ENCODE results near the gene TRMT112. TPM values are rescaled to one million over a fixed set of nuclear protein-coding genes. Genes with fewer than 3 reads are reported as not detected.

TRMT112 gene
- total and polyA plus RNA-seq, 2 of the 8 experiments (the other 6 are each of a cell fraction or from before 2014, with no cell fraction given), result 300 to 650 TPM

DNA sequence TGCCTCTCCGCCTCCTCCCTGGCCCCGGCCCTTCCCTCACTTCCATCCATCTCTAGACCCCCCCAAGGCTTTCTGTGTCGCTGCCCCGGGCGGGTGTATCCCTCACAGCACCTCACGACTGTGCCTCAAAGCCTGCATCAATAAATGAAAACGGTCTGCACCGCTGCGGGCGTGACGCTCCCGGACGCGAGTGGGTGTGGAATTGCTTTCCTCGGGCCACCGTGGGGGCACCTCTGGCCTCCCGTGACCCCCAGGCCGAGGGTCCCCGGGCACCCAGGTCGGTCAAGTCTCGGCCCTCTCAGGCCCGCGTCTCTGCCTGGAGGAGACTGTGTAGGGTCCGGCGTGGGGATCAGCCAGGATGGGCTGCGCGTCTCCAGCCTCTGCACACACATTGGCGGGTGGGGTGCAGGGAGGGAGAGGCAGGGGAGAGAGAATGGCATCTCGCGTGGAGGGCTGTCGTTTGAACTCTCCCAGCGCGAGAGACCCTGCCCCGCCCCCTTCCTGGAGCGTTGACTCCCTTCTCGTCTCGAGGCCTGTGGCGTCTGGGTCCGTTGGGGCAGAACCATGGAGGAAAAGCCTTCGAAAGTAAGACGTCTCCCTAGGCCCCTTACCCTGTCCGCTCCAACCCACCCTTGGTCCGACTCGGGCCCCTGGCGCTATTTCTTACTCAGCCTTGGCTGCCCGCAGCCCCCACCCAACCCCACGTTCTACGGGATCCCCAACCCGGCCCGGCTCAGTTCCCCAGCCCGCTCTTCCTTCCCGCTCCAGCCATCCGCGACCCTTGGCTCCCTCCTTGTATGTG, 17.3 kb downstream of the TRMT112 start, which contains the start of gene CATSPERZ (continued):
- TF ChIP-seq TAF1 (IDR thresholded peaks at IDR 0.05; ENCODE audit: low read depth, low read length), result no peak
- no peak for TF ChIP-seq MAFK (IDR thresholded peaks at IDR 0.05; ENCODE audit: low read depth, low read length)
- TF ChIP-seq, protein P1, sequence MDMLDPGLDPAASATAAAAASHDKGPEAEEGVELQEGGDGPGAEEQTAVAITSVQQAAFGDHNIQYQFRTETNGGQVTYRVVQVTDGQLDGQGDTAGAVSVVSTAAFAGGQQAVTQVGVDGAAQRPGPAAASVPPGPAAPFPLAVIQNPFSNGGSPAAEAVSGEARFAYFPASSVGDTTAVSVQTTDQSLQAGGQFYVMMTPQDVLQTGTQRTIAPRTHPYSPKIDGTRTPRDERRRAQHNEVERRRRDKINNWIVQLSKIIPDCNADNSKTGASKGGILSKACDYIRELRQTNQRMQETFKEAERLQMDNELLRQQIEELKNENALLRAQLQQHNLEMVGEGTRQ (IDR thresholded peaks at IDR 0.05; ENCODE audit: low read length), result no peak
- TF ChIP-seq POLR2AphosphoS5 (IDR thresholded peaks at IDR 0.05; ENCODE audit: low read depth, low read length), result no peak
- TF ChIP-seq RNF2 (IDR thresholded peaks at IDR 0.05; ENCODE audit: borderline replicate concordance, low read depth, low read length, missing control alignments, poor library complexity, severe bottlenecking), result no peak
- no peak for TF ChIP-seq ATF2 (IDR thresholded peaks at IDR 0.05; ENCODE audit: low read length)
- TF ChIP-seq TEAD4 (IDR thresholded peaks at IDR 0.05; ENCODE audit: low read depth, low read length), result no peak
- no peak for TF ChIP-seq SIRT6 (IDR thresholded peaks at IDR 0.05; ENCODE audit: low read length)
